Hepatocyte (in vitro differentiated cells): ENCODE results near the gene IGFBP1.

Experiments
- CTCF ChIP-seq: fragments of 200-600 bp; sonication (generic); IDR thresholded peaks from 2 replicates; pipeline ENCODE4 v1.5.1; 2016; ENCODE audit warnings: antibody characterized with exemption, mild to moderate bottlenecking; ENCODE audit not compliant: poor library complexity
- EZH2 ChIP-seq: fragments of 200-600 bp; sonication (generic); IDR thresholded peaks from 2 replicates; pipeline ENCODE4 v1.6.1; 2016; ENCODE audit warnings: antibody characterized with exemption, mild to moderate bottlenecking, borderline replicate concordance
- EZH2phosphoT487 ChIP-seq: fragments of 200-600 bp; sonication (generic); IDR thresholded peaks from one replicate; pipeline ENCODE4 v1.6.1; 2018; ENCODE audit warnings: antibody characterized with exemption, mild to moderate bottlenecking, low read depth, moderate library complexity; ENCODE audit not compliant: unreplicated experiment, severe bottlenecking

GRCh38 chr7:45889367-45890067, 1.2 kb downstream of the IGFBP1 start:
- TF ChIP-seq CTCF (no peak), EZH2 (no peak), EZH2phosphoT487 (no peak)
